SK-N-SH (cell line): Measurements from ENCODE around the gene PLEKHG3. TPM values are rescaled to one million over a fixed set of nuclear protein-coding genes. Genes with fewer than 3 reads are reported as not detected.

Experiments used
- CTCF ChIA-PET: fragments of 300-600, 350-600 bp; formaldehyde crosslinking; extraction: SDS; loops from one replicate; lab custom pipeline; 2021; lab: Yijun Ruan, JAX
- POLR2A ChIA-PET: fragments of 350-600 bp; sonication (Branson Sonifier 250); formaldehyde crosslinking; extraction: SDS; loops from one replicate; lab custom pipeline; 2020; ENCODE audit warnings: antibody characterized with exemption, inconsistent platforms; lab: Yijun Ruan, JAX
- DNase-seq: peaks from one replicate; pipeline ENCODE4 v3.0.0; 2012
- H2AFZ ChIP-seq: fragments of 200-600 bp; sonication (generic); 2 replicates; pipeline ENCODE4 v1.8.1; 2016; ENCODE audit warnings: antibody characterized with exemption, mild to moderate bottlenecking, low read depth
- H3F3A ChIP-seq: fragments of 200-600 bp; sonication (generic); replicated peaks from 2 replicates; pipeline ENCODE3; 2016; ENCODE audit warnings: antibody characterized with exemption, mild to moderate bottlenecking; ENCODE audit not compliant: insufficient read depth
- H3K27ac ChIP-seq, 2 experiments: fragments of 200-500 bp in 1 of 2; fragments of 200-600 bp in 1 of 2; sonication (Bioruptor generic) in 1 of 2; sonication (generic), shearing (Covaris generic) in 1 of 2; 2 replicates each; pipeline versions ENCODE4 v1.5.1 to v1.6.1; 2014 to 2016; ENCODE audit warnings: low read depth in 2 of 2, inconsistent platforms in 1 of 2, low read length in 1 of 2, mild to moderate bottlenecking in 1 of 2, mixed read lengths in 1 of 2
- H3K27me3 ChIP-seq: fragments of 200-600 bp; sonication (generic), shearing (Covaris generic); 2 replicates; pipeline ENCODE4 v1.6.1; 2016; ENCODE audit warnings: mixed run types; ENCODE audit not compliant: insufficient read depth
- H3K36me3 ChIP-seq, 2 experiments: fragments of 200-500 bp in 1 of 2; fragments of 200-600 bp in 1 of 2; sonication (Bioruptor generic) in 1 of 2; sonication (generic) in 1 of 2; replicated peaks in 1 of 2; 2 replicates each; pipeline versions ENCODE3 to v1.5.1; 2014 to 2016; ENCODE audit warnings: low read length in 1 of 2, mild to moderate bottlenecking in 1 of 2; ENCODE audit not compliant: insufficient read depth in 2 of 2, control insufficient read depth in 1 of 2
- H3K4me1 ChIP-seq, 2 experiments: fragments of 200-500 bp in 1 of 2; fragments of 200-600 bp in 1 of 2; sonication (Bioruptor generic) in 1 of 2; sonication (generic), shearing (Covaris generic) in 1 of 2; 2 replicates each; pipeline versions ENCODE4 v1.5.1 to v1.6.1; 2014 to 2016; ENCODE audit warnings: low read depth in 1 of 2, low read length in 1 of 2, mixed run types in 1 of 2; ENCODE audit not compliant: insufficient read depth in 2 of 2, control insufficient read depth in 1 of 2
- H3K4me2 ChIP-seq: fragments of 200-600 bp; sonication (generic), shearing (Covaris generic); 2 replicates; pipeline ENCODE4 v1.6.1; 2017; ENCODE audit warnings: mixed run types
- H3K4me3 ChIP-seq, 2 experiments: fragments of 200-500 bp in 1 of 2; fragments of 200-600 bp in 1 of 2; sonication (Bioruptor generic) in 1 of 2; sonication (generic), shearing (Covaris generic) in 1 of 2; 2 replicates each; pipeline versions ENCODE4 v1.5.1 to v1.8.1; 2014 to 2016; ENCODE audit warnings: low read depth in 2 of 2, inconsistent platforms in 1 of 2, low read length in 1 of 2, mild to moderate bottlenecking in 1 of 2, mixed read lengths in 1 of 2, moderate library complexity in 1 of 2
- H3K79me2 ChIP-seq: fragments of 200-600 bp; sonication (generic); 2 replicates; pipeline ENCODE4 v1.8.1; 2017; ENCODE audit warnings: mild to moderate bottlenecking; ENCODE audit not compliant: insufficient read depth
- H3K9ac ChIP-seq: fragments of 200-600 bp; sonication (generic); 2 replicates; pipeline ENCODE4 v1.6.1; 2017; ENCODE audit warnings: mixed run types
- H3K9me2 ChIP-seq: fragments of 200-600 bp; sonication (generic); 2 replicates; pipeline ENCODE4 v1.6.1; 2017; ENCODE audit warnings: mixed run types
- H3K9me3 ChIP-seq: fragments of 200-600 bp; sonication (generic); 2 replicates; pipeline ENCODE4 v1.6.1; 2017; ENCODE audit warnings: mixed run types, mild to moderate bottlenecking, moderate library complexity
- H4K20me1 ChIP-seq: fragments of 200-600 bp; sonication (generic); 2 replicates; pipeline ENCODE4 v1.6.1; 2017; ENCODE audit warnings: mild to moderate bottlenecking, mixed run types; ENCODE audit not compliant: insufficient read depth
- ELF1 ChIP-seq: IDR thresholded peaks from 2 replicates; pipeline ENCODE4 v1.4.0; 2012
- EP300 ChIP-seq, 2 experiments: IDR thresholded peaks; 2 replicates each; pipeline versions ENCODE4 v1.4.0 to v1.6.1; 2012; ENCODE audit warnings: borderline replicate concordance in 1 of 2, low read depth in 1 of 2, low read length in 1 of 2
- FOXJ3 ChIP-seq: sonication (generic); formaldehyde crosslinking; IDR thresholded peaks from 2 replicates; pipeline ENCODE4 v1.5.1; 2020; ENCODE audit warnings: mild to moderate bottlenecking, missing genetic modification reagents
- GATA2 ChIP-seq: sonication (generic); formaldehyde crosslinking; IDR thresholded peaks from 2 replicates; pipeline ENCODE4 v1.5.0; 2020; ENCODE audit warnings: mild to moderate bottlenecking, missing genetic modification reagents
- IRF3 ChIP-seq: fragments of 150-350 bp; IDR thresholded peaks from 2 replicates; pipeline ENCODE4 v1.6.1; 2016; ENCODE audit warnings: mild to moderate bottlenecking, low read depth, low read length
- MAX ChIP-seq: IDR thresholded peaks from 2 replicates; pipeline ENCODE4 v1.4.0; 2012; ENCODE audit warnings: low read depth
- MEF2A ChIP-seq: IDR thresholded peaks from 2 replicates; pipeline ENCODE4 v1.4.0; 2012; ENCODE audit warnings: low read depth, borderline replicate concordance
- MXI1 ChIP-seq: IDR thresholded peaks from 2 replicates; pipeline ENCODE4 v1.6.1; 2012; ENCODE audit warnings: mild to moderate bottlenecking, low read depth, low read length, improper control_type of control experiment
- NRF1 ChIP-seq: IDR thresholded peaks from 2 replicates; pipeline ENCODE4 v1.6.1; 2012; ENCODE audit warnings: low read depth, mild to moderate bottlenecking, low read length
- RAD21 ChIP-seq: IDR thresholded peaks from 2 replicates; pipeline ENCODE4 v1.6.1; 2012; ENCODE audit warnings: mild to moderate bottlenecking, low read length
- SMC3 ChIP-seq: IDR thresholded peaks from 2 replicates; pipeline ENCODE4 v1.6.1; 2012; ENCODE audit warnings: low read depth, low read length, improper control_type of control experiment
- USF2 ChIP-seq: fragments of 150-350 bp; IDR thresholded peaks from 2 replicates; pipeline ENCODE4 v1.6.1; 2017; ENCODE audit warnings: antibody characterized with exemption, low read length, low read depth, borderline replicate concordance
- WGBS: methylation state at CpG from one replicate; pipeline ENCODE4 v1.1.6; 2017; ENCODE audit warnings: low lambda C conversion rate; 5-methylcytosine and 5-hydroxymethylcytosine counted together
- polyA plus RNA-seq, 3 experiments: library from polyadenylated mRNA; depleted of rRNA; stranded (reverse); fragments of >200 nt; gene quantifications; 2 replicates each; pipeline ENCODE4 v1.2.3, GENCODE V29; 2012

The PLEKHG3 gene
- polyA plus RNA-seq, 1 of the 3 experiments (the other 2 are of a cell fraction) = 5.1 TPM

- 94% methylated on average over 5 of the region's 5 CpGs for WGBS
- Histone ChIP-seq H2AFZ (no peak overlapping the region), H3K4me3 (no peak overlapping the region), H4K20me1 (peaks cover 3% of the 10 kb centered on the region; the same call in 1 of the 2 replicates), H3K9me2 (no peaks in the 10 kb centered on the region)
- POLR2A ChIA-PET = no interaction called here
- TF ChIP-seq ELF1 (no peak), FOXJ3 (CRISPR knock-in tag) (no peak), MAX (no peak), NRF1 (no peak), RAD21 (no peak), MEF2A (no peak), GATA2 (CRISPR knock-in tag) (no peak)
- TF ChIP-seq, all 33 proteins: peak for 0
- Histone ChIP-seq H3K27ac (no peak overlapping the region), H3F3A (no peaks in the 10 kb centered on the region), H3K27me3 (no peaks in the 10 kb centered on the region), H3K36me3 (no peaks in the 10 kb centered on the region), H3K4me1 (peaks cover 16 to 26% of the 10 kb centered on the region in 2 experiments; a peak in 2 of 4 replicates), H3K4me2 (no peak overlapping the region), H3K9ac (no peak overlapping the region), H3K9me3 (no peaks in the 10 kb centered on the region), H3K79me2 (peaks cover 15% of the 10 kb centered on the region; the same call in 1 of the 2 replicates)
- CTCF ChIA-PET = no interaction called here
- DNase-seq = no peak
Measured at GRCh38 chr14:64722842-64723447, 18.7 kb downstream of the PLEKHG3 start.

GRCh38 chr14:64723691-64724577, 19.7 kb downstream of the PLEKHG3 start:
- Histone ChIP-seq H3K4me3 (no peak overlapping the region), H2AFZ (no peak overlapping the region), H4K20me1 (peaks cover 3% of the 10 kb centered on the region; the same call in 1 of the 2 replicates)
- TF ChIP-seq SMC3 (no peak), MXI1 (no peak), IRF3 (no peak), USF2 (no peak), EP300 (IDR thresholded peaks at IDR 0.05; ENCODE audit: borderline replicate concordance in 1 of 2, low read depth in 1 of 2, low read length in 1 of 2) (no peak)
- TF ChIP-seq, all 33 proteins: peak for 0
- ChIA-PET CTCF (interaction anchor here (1.5 to 1.8 kb wide), 2 partner anchors 26 to 37 kb away, joined by 4 to 6 read pairs; no protein-coding TSS in a partner anchor), POLR2A (no interaction called here)
- Histone ChIP-seq H3K4me1 (peaks cover 16 to 26% of the 10 kb centered on the region in 2 experiments; a peak in 2 of 4 replicates), H3K9ac (no peak overlapping the region), H3K27ac (no peak overlapping the region), H3K36me3 (no peaks in the 10 kb centered on the region), H3F3A (no peaks in the 10 kb centered on the region), H3K79me2 (peaks cover 12% of the 10 kb centered on the region; the same call in 1 of the 2 replicates), H3K9me2 (no peaks in the 10 kb centered on the region), H3K9me3 (no peaks in the 10 kb centered on the region), H3K27me3 (no peaks in the 10 kb centered on the region), H3K4me2 (no peak overlapping the region)
- WGBS = 90% methylated on average over 15 of the region's 15 CpGs
- no peak for DNase-seq
